ENCODE data around the gene AGPAT3.

- no peak for TF ChIP-seq CTCF (IDR thresholded peaks at IDR 0.05)
- no peak for TF ChIP-seq POLR2A (IDR thresholded peaks at IDR 0.05)
- no peak for TF ChIP-seq EP300 (IDR thresholded peaks at IDR 0.05)
Observed at GRCh38 chr21:43846430-43846829, 18.6 kb upstream of the AGPAT3 start.

All from ovary (tissue), 3 donors.